Neuronal stem cell (in vitro differentiated cells): ENCODE data around the gene TSPAN14.

ENCODE experiments used
- DNase-seq: peaks from one replicate; pipeline ENCODE4 v3.0.0-alpha.2; 2013; ENCODE audit warnings: low spot score
- H2AFZ ChIP-seq: one replicate; pipeline ENCODE4 v1.6.1; 2013; ENCODE audit warnings: mild to moderate bottlenecking, low read length, inconsistent platforms
- H2AK5ac ChIP-seq: 2 replicates; pipeline ENCODE4 v1.6.1; 2013; ENCODE audit warnings: low read depth, mild to moderate bottlenecking, inconsistent platforms, low read length, moderate library complexity, mixed read lengths
- H2BK120ac ChIP-seq: 2 replicates; pipeline ENCODE4 v1.6.1; 2013; ENCODE audit warnings: low read depth, mild to moderate bottlenecking, inconsistent platforms, low read length, moderate library complexity, mixed read lengths
- H2BK12ac ChIP-seq: one replicate; pipeline ENCODE4 v1.6.1; 2013; ENCODE audit warnings: low read length, inconsistent platforms
- H2BK15ac ChIP-seq: 2 replicates; pipeline ENCODE4 v1.6.1; 2013; ENCODE audit warnings: mild to moderate bottlenecking, low read length, inconsistent platforms, mixed read lengths
- H2BK5ac ChIP-seq: one replicate; pipeline ENCODE4 v1.6.1; 2013; ENCODE audit warnings: inconsistent platforms, mild to moderate bottlenecking, low read length, moderate library complexity
- H3K14ac ChIP-seq: one replicate; pipeline ENCODE4 v1.6.1; 2013; ENCODE audit warnings: low read length, inconsistent platforms
- H3K18ac ChIP-seq: 2 replicates; pipeline ENCODE4 v1.6.1; 2013; ENCODE audit warnings: low read length, inconsistent platforms
- H3K23ac ChIP-seq: 2 replicates; pipeline ENCODE4 v1.6.1; 2013; ENCODE audit warnings: low read depth, mild to moderate bottlenecking, mixed read lengths, low read length, inconsistent platforms; ENCODE audit not compliant: poor library complexity
- H3K27ac ChIP-seq: replicated peaks from 3 replicates; pipeline ENCODE4 v1.5.1; 2013; ENCODE audit warnings: low read length, inconsistent platforms
- H3K27me3 ChIP-seq, 3 experiments: 2 replicates each; pipeline ENCODE4 v1.6.1; 2013; ENCODE audit warnings: low read length in 3 of 3, mild to moderate bottlenecking in 2 of 3, inconsistent platforms in 1 of 3, low read depth in 1 of 3, mixed read lengths in 1 of 3, moderate library complexity in 1 of 3; ENCODE audit not compliant: control insufficient read depth in 3 of 3, insufficient read depth in 3 of 3
- H3K36me3 ChIP-seq, 2 donors: replicated peaks in 1 of 2; 2 replicates each; pipeline ENCODE4 v1.6.1; 2013; ENCODE audit warnings: low read length in 2 of 2; ENCODE audit not compliant: control insufficient read depth in 2 of 2, insufficient read depth in 2 of 2
- H3K4ac ChIP-seq: 2 replicates; pipeline ENCODE4 v1.6.1; 2013; ENCODE audit warnings: inconsistent platforms, mild to moderate bottlenecking, low read length, moderate library complexity
- H3K4me1 ChIP-seq, 2 donors: 1 replicate in 1 of 2; 2 replicates in 1 of 2; pipeline ENCODE4 v1.6.1; 2013; ENCODE audit warnings: low read length in 2 of 2, low read depth in 1 of 2; ENCODE audit not compliant: control insufficient read depth in 2 of 2, insufficient read depth in 1 of 2
- H3K4me2 ChIP-seq: one replicate; pipeline ENCODE4 v1.6.1; 2013; ENCODE audit warnings: mild to moderate bottlenecking, low read length, inconsistent platforms; ENCODE audit not compliant: insufficient read depth, poor library complexity, severe bottlenecking
- H3K4me3 ChIP-seq, 2 donors: 2 replicates each; pipeline ENCODE4 v1.5.1; 2013; ENCODE audit warnings: low read length in 2 of 2, mild to moderate bottlenecking in 2 of 2, inconsistent platforms in 1 of 2, moderate library complexity in 1 of 2
- H3K79me1 ChIP-seq: one replicate; pipeline ENCODE4 v1.6.1; 2013; ENCODE audit warnings: low read depth, mild to moderate bottlenecking, inconsistent platforms, low read length, moderate library complexity
- H3K9ac ChIP-seq: one replicate; pipeline ENCODE4 v1.6.1; 2013; ENCODE audit warnings: mild to moderate bottlenecking, low read depth, low read length, inconsistent platforms; ENCODE audit not compliant: poor library complexity
- H3K9me3 ChIP-seq, 2 donors: replicated peaks in 1 of 2; 2 replicates each; pipeline versions ENCODE3 to v1.6.1; 2013; ENCODE audit warnings: low read length in 2 of 2, mild to moderate bottlenecking in 2 of 2, inconsistent platforms in 1 of 2, low read depth in 1 of 2, mixed read lengths in 1 of 2, moderate library complexity in 1 of 2; ENCODE audit not compliant: control insufficient read depth in 2 of 2, insufficient read depth in 1 of 2
- H4K8ac ChIP-seq: one replicate; pipeline ENCODE4 v1.6.1; 2013; ENCODE audit warnings: low read depth, mild to moderate bottlenecking, inconsistent platforms, low read length, moderate library complexity
- H4K91ac ChIP-seq: one replicate; pipeline ENCODE4 v1.6.1; 2013; ENCODE audit warnings: low read length, low read depth, mild to moderate bottlenecking, inconsistent platforms; ENCODE audit not compliant: poor library complexity
- WGBS, 2 donors: extraction: QIAGEN DNeasy Blood & Tissue Kit; methylation state at CpG; one replicate each; pipeline ENCODE4 v1.1.7; 2013; ENCODE audit warnings: missing lambda C conversion rate in 2 of 2, mixed read lengths in 1 of 2; ENCODE audit not compliant: insufficient read length in 2 of 2, insufficient replicate concordance in 1 of 2; ENCODE audit errors: extremely low coverage in 2 of 2; 5-methylcytosine and 5-hydroxymethylcytosine counted together

TSPAN14 gene

GRCh38 chr10:80466724-80467326, 12.7 kb downstream of the TSPAN14 start:
- Histone ChIP-seq H3K79me1 (peaks cover 9% of the 10 kb centered on the region), H2BK120ac (no peak overlapping the region), H2AFZ (no peak overlapping the region), H3K4me2 (no peak overlapping the region), H3K4me1 (peaks cover 58 to 71% of the 10 kb centered on the region in 2 donors), H3K27me3 (no peaks in the 10 kb centered on the region), H3K27ac (no peak overlapping the region), H3K36me3 (peaks cover 3 to 34% of the 10 kb centered on the region in 2 donors), H3K4me3 (no peak overlapping the region), H3K9ac (no peak overlapping the region), H2BK12ac (no peak overlapping the region), H3K9me3 (no peaks in the 10 kb centered on the region), H4K91ac (no peak overlapping the region), H3K23ac (no peak overlapping the region), H3K14ac (no peak overlapping the region), H3K18ac (no peak overlapping the region), H2BK15ac (no peak overlapping the region), H3K4ac (no peak overlapping the region), H2BK5ac (no peak overlapping the region), H2AK5ac (no peak overlapping the region), H4K8ac (no peak overlapping the region)
- DNase-seq, result no peak
- WGBS, 2 donors, result no CpG with 5 or more reads among the region's 10 CpGs

- no CpG with 5 or more reads among the region's 6 CpGs for WGBS, 2 donors
- Histone ChIP-seq H3K27ac (no peak overlapping the region), H3K4me2 (peak overlapping the region; percentile 20), H3K14ac (no peak overlapping the region), H3K18ac (no peak overlapping the region), H3K9ac (no peak overlapping the region), H3K23ac (no peak overlapping the region), H2BK5ac (no peak overlapping the region), H3K9me3 (no peaks in the 10 kb centered on the region), H3K27me3 (no peaks in the 10 kb centered on the region), H3K36me3 (peaks cover 3 to 46% of the 10 kb centered on the region in 2 donors), H3K4me3 (no peak overlapping the region), H3K4ac (no peak overlapping the region), H2AK5ac (no peak overlapping the region), H3K4me1 (peaks cover 47 to 59% of the 10 kb centered on the region in 2 donors), H2BK120ac (no peak overlapping the region), H3K79me1 (peaks cover 11% of the 10 kb centered on the region), H4K91ac (no peak overlapping the region), H2BK15ac (no peak overlapping the region), H2AFZ (no peak overlapping the region), H4K8ac (no peak overlapping the region), H2BK12ac (no peak overlapping the region)
- no peak for DNase-seq
These were observed 13.9 kb downstream of the TSPAN14 start for GRCh38 chr10:80468002-80468401.

GRCh38 chr10:80468806-80469421, 14.8 kb downstream of the TSPAN14 start:
- Histone ChIP-seq H3K23ac (no peak overlapping the region), H3K4me1 (peaks cover 44 to 55% of the 10 kb centered on the region in 2 donors), H2BK12ac (no peak overlapping the region), H4K8ac (no peak overlapping the region), H2BK120ac (no peak overlapping the region), H4K91ac (no peak overlapping the region), H3K14ac (no peak overlapping the region), H2AK5ac (no peak overlapping the region), H3K4ac (no peak overlapping the region), H2AFZ (no peak overlapping the region), H2BK5ac (no peak overlapping the region), H3K9ac (no peak overlapping the region), H3K9me3 (no peaks in the 10 kb centered on the region), H3K4me2 (no peak overlapping the region), H3K27ac (no peak overlapping the region), H3K79me1 (peaks cover 11% of the 10 kb centered on the region), H3K36me3 (peaks cover 3 to 55% of the 10 kb centered on the region in 2 donors), H3K27me3 (no peaks in the 10 kb centered on the region), H2BK15ac (no peak overlapping the region), H3K18ac (peak overlapping the region; percentile 32), H3K4me3 (no peak overlapping the region)
- WGBS, 2 donors, result no CpG with 5 or more reads among the region's 7 CpGs
- DNase-seq, result no peak

GRCh38 chr10:80470266-80470665, 16.2 kb downstream of the TSPAN14 start:
- peaks cover 13% of the 10 kb centered on the region for H3K79me1 ChIP-seq
- H4K91ac ChIP-seq, result no peak overlapping the region
- H4K8ac ChIP-seq, result no peak overlapping the region
- H2BK120ac ChIP-seq, result no peak overlapping the region
- no CpG with 5 or more reads among the region's 3 CpGs for WGBS, 2 donors
- no peak overlapping the region for H3K4me2 ChIP-seq
- no peak overlapping the region for H2AFZ ChIP-seq
- H2BK15ac ChIP-seq, result no peak overlapping the region
- peaks cover 44% of the 10 kb centered on the region in 2 donors for H3K4me1 ChIP-seq
- no peak overlapping the region for H3K27ac ChIP-seq
- H3K27me3 ChIP-seq, result no peaks in the 10 kb centered on the region
- no peak overlapping the region for H3K4ac ChIP-seq
- no peak overlapping the region for H3K14ac ChIP-seq
- no peak overlapping the region for H2BK5ac ChIP-seq
- peaks cover 0 to 2% of the 10 kb centered on the region in 2 donors for H3K9me3 ChIP-seq
- no peak overlapping the region for H3K9ac ChIP-seq
- peaks cover 3 to 69% of the 10 kb centered on the region in 2 donors for H3K36me3 ChIP-seq
- H3K4me3 ChIP-seq, result no peak overlapping the region
- no peak for DNase-seq
- H3K23ac ChIP-seq, result no peak overlapping the region
- no peak overlapping the region for H3K18ac ChIP-seq
- no peak overlapping the region for H2AK5ac ChIP-seq
- H2BK12ac ChIP-seq, result no peak overlapping the region
